Measurements from ENCODE around the gene ATP5PD.
"Not testable (repeated sequence)": the region's sequence is repeated elsewhere in the genome, so short reads cannot be mapped to it uniquely, and the experiment has no call there.

Gene ATP5PD

DNA sequence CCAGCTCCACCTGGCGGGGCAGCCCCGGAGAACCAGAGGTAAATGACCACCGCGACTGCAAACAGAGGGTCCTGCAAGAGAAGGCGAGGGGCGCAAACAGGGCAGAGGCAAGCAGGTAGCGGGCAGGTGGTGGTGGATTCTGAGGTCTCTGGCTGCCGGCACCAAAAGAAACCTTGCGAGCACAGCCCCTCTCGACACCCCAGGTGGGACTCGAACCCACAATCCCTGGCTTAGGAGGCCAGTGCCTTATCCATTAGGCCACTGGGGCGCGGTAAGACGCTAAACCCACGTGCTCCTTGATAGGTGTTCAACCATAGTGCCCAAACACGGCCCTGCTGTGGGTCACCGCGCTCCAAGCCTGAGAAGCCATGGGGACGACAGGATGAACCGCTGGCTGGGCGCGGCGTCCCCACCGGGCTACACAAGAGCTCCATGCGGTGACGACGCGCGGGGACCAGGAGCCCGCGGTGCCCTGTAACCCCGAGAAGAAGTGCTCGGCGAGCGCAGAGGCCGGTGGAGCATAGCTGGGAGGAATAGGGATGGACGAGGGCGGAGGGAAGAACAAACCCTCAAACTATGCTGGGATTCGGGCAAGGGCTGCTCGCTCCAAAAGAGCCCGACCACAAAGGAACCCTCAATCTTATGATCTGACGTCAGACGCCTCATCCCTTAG, 12.4 kb downstream of the ATP5PD start:
- TF ChIP-seq, protein P1, sequence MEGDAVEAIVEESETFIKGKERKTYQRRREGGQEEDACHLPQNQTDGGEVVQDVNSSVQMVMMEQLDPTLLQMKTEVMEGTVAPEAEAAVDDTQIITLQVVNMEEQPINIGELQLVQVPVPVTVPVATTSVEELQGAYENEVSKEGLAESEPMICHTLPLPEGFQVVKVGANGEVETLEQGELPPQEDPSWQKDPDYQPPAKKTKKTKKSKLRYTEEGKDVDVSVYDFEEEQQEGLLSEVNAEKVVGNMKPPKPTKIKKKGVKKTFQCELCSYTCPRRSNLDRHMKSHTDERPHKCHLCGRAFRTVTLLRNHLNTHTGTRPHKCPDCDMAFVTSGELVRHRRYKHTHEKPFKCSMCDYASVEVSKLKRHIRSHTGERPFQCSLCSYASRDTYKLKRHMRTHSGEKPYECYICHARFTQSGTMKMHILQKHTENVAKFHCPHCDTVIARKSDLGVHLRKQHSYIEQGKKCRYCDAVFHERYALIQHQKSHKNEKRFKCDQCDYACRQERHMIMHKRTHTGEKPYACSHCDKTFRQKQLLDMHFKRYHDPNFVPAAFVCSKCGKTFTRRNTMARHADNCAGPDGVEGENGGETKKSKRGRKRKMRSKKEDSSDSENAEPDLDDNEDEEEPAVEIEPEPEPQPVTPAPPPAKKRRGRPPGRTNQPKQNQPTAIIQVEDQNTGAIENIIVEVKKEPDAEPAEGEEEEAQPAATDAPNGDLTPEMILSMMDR (IDR thresholded peaks at IDR 0.05), result no peak
- Histone ChIP-seq H3K36me3 (peaks cover 20% of the 10 kb centered on the region), H3K4me3 (ENCODE audit: low read depth in 1 of 2, low read length in 1 of 2) (peak overlapping the region; percentile 58 to 60), H3K27ac (peak overlapping the region; percentile 8), H3K27me3 (peaks cover 36% of the 10 kb centered on the region), H3K9me3 (no peaks in the 10 kb centered on the region), H3K4me1 (ENCODE audit: control insufficient read depth in 1 of 2, insufficient read depth in 1 of 2, low read depth in 1 of 2, low read length in 1 of 2) (peaks cover 33% of the 10 kb centered on the region in 2 experiments)

DNA sequence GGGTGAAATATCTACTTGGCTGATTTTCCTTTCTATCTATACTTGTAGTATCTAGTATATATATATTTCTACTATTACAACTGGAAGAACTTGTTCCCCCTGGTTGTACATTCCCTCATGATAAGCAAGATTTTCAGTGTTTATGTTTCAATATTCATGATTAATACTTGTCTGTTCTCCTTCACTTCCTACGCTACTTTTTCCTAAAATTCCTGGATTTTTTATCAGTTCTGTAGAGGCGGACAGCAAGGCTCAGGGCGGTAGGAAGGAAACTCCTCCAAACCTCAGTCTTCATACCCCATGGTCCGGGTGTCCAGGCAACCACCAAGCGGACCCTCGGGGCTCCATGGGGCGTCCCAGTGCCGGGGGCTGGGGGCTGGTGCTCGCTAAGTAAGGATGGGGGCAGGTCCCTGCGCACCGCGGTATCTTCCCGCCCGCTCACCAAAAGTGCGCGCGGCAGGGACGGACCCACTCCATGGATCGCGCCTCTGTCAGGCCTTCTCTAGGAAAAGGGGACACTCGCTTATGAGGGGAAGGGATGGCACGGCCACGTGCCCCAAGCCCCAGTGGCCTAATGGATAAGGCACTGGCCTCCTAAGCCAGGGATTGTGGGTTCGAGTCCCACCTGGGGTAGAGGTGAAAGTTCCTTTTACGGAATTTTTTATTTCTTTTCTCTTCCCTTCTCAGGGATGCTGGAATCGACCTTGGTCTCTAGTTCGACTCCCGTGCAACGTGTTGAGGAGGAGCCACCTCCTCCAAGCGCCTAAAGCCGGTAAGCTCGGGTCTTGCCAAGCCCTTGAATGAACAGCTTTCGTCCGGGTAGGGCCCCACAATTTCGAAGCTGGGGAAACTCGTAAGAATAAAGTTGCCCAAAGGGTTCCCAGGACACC, 13.2 kb downstream of the ATP5PD start:
- H3K27ac ChIP-seq, result no peak overlapping the region
- peaks cover 33% of the 10 kb centered on the region in 2 experiments for H3K4me1 ChIP-seq (ENCODE audit: control insufficient read depth in 1 of 2, insufficient read depth in 1 of 2, low read depth in 1 of 2, low read length in 1 of 2)
- peaks cover 36% of the 10 kb centered on the region for H3K27me3 ChIP-seq
- TF ChIP-seq, protein P1 (IDR thresholded peaks at IDR 0.05), result no peak
- no peaks in the 10 kb centered on the region for H3K9me3 ChIP-seq
- H3K4me3 ChIP-seq (ENCODE audit: low read depth in 1 of 2, low read length in 1 of 2), result peak overlapping the region; percentile 58 to 60
- peaks cover 12% of the 10 kb centered on the region for H3K36me3 ChIP-seq

DNA sequence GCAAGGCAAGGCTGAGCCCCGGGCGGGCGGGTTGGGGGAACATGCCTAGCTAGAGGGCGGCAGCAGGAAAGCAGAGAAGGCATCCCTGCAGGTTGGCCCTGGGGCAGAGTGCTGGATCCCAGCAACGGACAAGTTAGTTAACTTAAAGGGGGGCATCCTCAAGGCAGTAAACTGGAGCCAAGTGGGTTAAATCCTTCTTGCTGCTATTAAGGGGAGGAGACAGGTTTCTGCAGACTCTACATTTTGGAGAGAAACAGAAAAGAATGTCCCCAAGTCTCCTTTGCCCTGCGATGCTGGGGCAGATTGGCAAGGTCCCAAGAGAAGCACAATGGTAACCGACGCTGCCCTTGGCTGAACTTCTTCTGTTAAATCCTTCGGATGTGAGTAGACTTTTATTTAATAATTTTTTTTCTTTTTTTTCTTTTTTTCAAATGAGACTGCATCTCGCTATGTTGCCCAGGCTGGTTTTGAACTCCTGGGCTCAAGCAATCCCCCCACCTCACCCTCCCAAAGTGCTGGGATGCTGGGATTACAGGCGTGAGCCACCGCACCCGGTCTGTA, 14.0 kb downstream of the ATP5PD start:
- TF ChIP-seq, protein P1 (IDR thresholded peaks at IDR 0.05), result no peak
- Histone ChIP-seq H3K27ac (no peak overlapping the region), H3K4me1 (ENCODE audit: control insufficient read depth in 1 of 2, insufficient read depth in 1 of 2, low read depth in 1 of 2, low read length in 1 of 2) (peaks cover 33 to 34% of the 10 kb centered on the region in 2 experiments), H3K36me3 (peaks cover 4% of the 10 kb centered on the region), H3K4me3 (ENCODE audit: low read depth in 1 of 2, low read length in 1 of 2) (peak overlapping the region; percentile 8 to 32), H3K27me3 (peaks cover 36% of the 10 kb centered on the region), H3K9me3 (no peaks in the 10 kb centered on the region)

- Histone ChIP-seq H3K27ac (no peak overlapping the region), H3K27me3 (peaks cover 36% of the 10 kb centered on the region), H3K36me3 (no peaks in the 10 kb centered on the region), H3K4me1 (ENCODE audit: control insufficient read depth in 1 of 2, insufficient read depth in 1 of 2, low read depth in 1 of 2, low read length in 1 of 2) (peaks cover 39 to 40% of the 10 kb centered on the region in 2 experiments), H3K9me3 (no peaks in the 10 kb centered on the region), H3K4me3 (ENCODE audit: low read depth in 1 of 2, low read length in 1 of 2) (peak overlapping the region; percentile 8 to 32)
- TF ChIP-seq, protein P1 (IDR thresholded peaks at IDR 0.05), result no peak
Measured at GRCh38 chr17:75031972-75032719, 14.6 kb downstream of the ATP5PD start.

- TF ChIP-seq, protein P1 (IDR thresholded peaks at IDR 0.05), result no peak
- Histone ChIP-seq H3K36me3 (no peaks in the 10 kb centered on the region), H3K9me3 (no peaks in the 10 kb centered on the region), H3K27ac (no peak overlapping the region), H3K27me3 (peaks cover 34% of the 10 kb centered on the region), H3K4me1 (ENCODE audit: control insufficient read depth in 1 of 2, insufficient read depth in 1 of 2, low read depth in 1 of 2, low read length in 1 of 2) (peaks cover 53 to 55% of the 10 kb centered on the region in 2 experiments), H3K4me3 (ENCODE audit: low read depth in 1 of 2, low read length in 1 of 2) (no peak overlapping the region)
Measured at GRCh38 chr17:75030161-75030560, 16.6 kb downstream of the ATP5PD start.

DNA sequence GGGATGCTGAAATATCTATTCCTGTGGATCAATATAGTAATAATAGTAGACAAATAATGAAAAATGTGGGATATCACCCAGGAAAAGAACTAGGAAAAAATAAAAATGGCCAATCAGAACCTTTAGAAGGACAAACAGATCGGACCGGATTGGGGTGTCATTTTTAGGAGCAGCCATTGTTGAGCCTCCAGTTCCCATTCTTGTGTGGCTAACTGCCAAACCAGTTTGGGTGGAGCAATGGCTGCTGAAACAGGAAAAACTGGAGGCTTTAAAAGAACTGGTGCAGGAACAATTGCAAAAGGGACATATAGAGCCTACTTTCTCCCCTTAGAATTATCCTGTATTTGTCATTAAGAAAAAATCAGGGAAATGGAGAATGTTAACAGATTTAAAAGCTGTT, 20.1 kb downstream of the ATP5PD start:
- H3K4me3 ChIP-seq (ENCODE audit: low read depth in 1 of 2, low read length in 1 of 2); H3K27ac ChIP-seq; H3K27me3 ChIP-seq; H3K36me3 ChIP-seq; H3K9me3 ChIP-seq: not testable (repeated sequence)
- peaks cover 31 to 39% of the 10 kb centered on the region in 2 experiments for H3K4me1 ChIP-seq (ENCODE audit: control insufficient read depth in 1 of 2, insufficient read depth in 1 of 2, low read depth in 1 of 2, low read length in 1 of 2)

- H3K27ac ChIP-seq; H3K27me3 ChIP-seq; H3K9me3 ChIP-seq; H3K4me3 ChIP-seq (ENCODE audit: low read depth in 1 of 2, low read length in 1 of 2): not testable (repeated sequence)
- peaks cover 22% of the 10 kb centered on the region for H3K36me3 ChIP-seq
- peaks cover 31 to 39% of the 10 kb centered on the region in 2 experiments for H3K4me1 ChIP-seq (ENCODE audit: control insufficient read depth in 1 of 2, insufficient read depth in 1 of 2, low read depth in 1 of 2, low read length in 1 of 2)
Measured at GRCh38 chr17:75025398-75025734, 21.4 kb downstream of the ATP5PD start.

All from neutrophil (primary cell).